ENCODE measurements around the gene PDZD2.

DNA sequence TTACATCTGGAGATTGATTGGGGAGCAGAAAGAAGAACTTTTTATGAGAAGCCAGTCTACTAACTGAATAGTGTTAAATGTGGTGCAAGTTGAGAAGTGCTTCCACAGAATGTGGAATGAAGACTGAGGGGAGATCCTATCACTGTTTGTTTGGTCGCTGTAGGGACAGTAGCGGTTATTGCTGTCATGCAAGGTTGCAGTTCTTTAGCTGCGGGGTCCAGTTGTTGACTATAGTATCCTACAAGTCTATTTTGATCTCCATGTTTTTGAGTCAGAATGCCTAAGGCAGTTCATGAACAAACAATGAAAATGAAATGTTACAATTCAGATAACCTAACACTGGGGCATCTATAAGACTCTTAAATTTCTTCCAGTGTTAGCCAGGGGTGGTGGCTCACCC is 45.3 kb upstream of the PDZD2 start:
- TF ChIP-seq, protein P1, sequence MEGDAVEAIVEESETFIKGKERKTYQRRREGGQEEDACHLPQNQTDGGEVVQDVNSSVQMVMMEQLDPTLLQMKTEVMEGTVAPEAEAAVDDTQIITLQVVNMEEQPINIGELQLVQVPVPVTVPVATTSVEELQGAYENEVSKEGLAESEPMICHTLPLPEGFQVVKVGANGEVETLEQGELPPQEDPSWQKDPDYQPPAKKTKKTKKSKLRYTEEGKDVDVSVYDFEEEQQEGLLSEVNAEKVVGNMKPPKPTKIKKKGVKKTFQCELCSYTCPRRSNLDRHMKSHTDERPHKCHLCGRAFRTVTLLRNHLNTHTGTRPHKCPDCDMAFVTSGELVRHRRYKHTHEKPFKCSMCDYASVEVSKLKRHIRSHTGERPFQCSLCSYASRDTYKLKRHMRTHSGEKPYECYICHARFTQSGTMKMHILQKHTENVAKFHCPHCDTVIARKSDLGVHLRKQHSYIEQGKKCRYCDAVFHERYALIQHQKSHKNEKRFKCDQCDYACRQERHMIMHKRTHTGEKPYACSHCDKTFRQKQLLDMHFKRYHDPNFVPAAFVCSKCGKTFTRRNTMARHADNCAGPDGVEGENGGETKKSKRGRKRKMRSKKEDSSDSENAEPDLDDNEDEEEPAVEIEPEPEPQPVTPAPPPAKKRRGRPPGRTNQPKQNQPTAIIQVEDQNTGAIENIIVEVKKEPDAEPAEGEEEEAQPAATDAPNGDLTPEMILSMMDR (IDR thresholded peaks at IDR 0.05) = no peak
- TF ChIP-seq POLR2A (IDR thresholded peaks at IDR 0.05) (no peak), EP300 (IDR thresholded peaks at IDR 0.05) (no peak)

Data from sigmoid colon (tissue), 4 donors.